HepG2 (cell line): ENCODE measurements around the gene CHMP5. TPM values are rescaled to one million over a fixed set of nuclear protein-coding genes. Genes with fewer than 3 reads are reported as not detected.

Experiments used
- ETS1 ChIP-seq: sonication (generic); formaldehyde crosslinking; IDR thresholded peaks from 2 replicates; pipeline ENCODE4 v1.4.0; 2020; ENCODE audit warnings: missing genetic modification reagents
- GABPA ChIP-seq, 2 experiments: IDR thresholded peaks; 2 replicates each; pipeline ENCODE4 v1.6.1; 2011 to 2016; ENCODE audit warnings: low read depth in 2 of 2, low read length in 1 of 2, missing biosample characterization in 1 of 2, missing genetic modification characterization in 1 of 2
- GLMP ChIP-seq: sonication (generic); formaldehyde crosslinking; IDR thresholded peaks from 2 replicates; pipeline ENCODE4 v1.9.0; 2021; ENCODE audit warnings: missing genetic modification reagents, mild to moderate bottlenecking, borderline replicate concordance
- IRF2 ChIP-seq: IDR thresholded peaks from 2 replicates; pipeline ENCODE4 v1.6.1; 2018; ENCODE audit warnings: missing genetic modification reagents, missing compliant biosample characterization
- PITX1 ChIP-seq: sonication (generic); formaldehyde crosslinking; IDR thresholded peaks from 2 replicates; pipeline ENCODE4 v1.5.1; 2020; ENCODE audit warnings: mild to moderate bottlenecking, missing genetic modification reagents
- PRDM10 ChIP-seq: sonication (generic); formaldehyde crosslinking; IDR thresholded peaks from 2 replicates; pipeline ENCODE4 v1.4.0; 2020; ENCODE audit warnings: low read depth, missing genetic modification reagents
- SKIL ChIP-seq: sonication (generic); formaldehyde crosslinking; IDR thresholded peaks from 2 replicates; pipeline ENCODE4 v1.8.0; 2022; ENCODE audit warnings: missing genetic modification reagents, mild to moderate bottlenecking, moderate library complexity, borderline replicate concordance
- TBX3 ChIP-seq: fragments of 450-650 bp; IDR thresholded peaks from 2 replicates; pipeline ENCODE4 v1.6.1; 2017; ENCODE audit warnings: antibody characterized with exemption, mild to moderate bottlenecking, inconsistent platforms, borderline replicate concordance
- ZHX2 ChIP-seq, 2 experiments: sonication (generic) in 1 of 2; formaldehyde crosslinking in 1 of 2; IDR thresholded peaks; 2 replicates each; pipeline versions ENCODE4 v1.6.1 to v1.9.0; 2014 to 2022; ENCODE audit warnings: antibody characterized with exemption in 1 of 2, borderline replicate concordance in 1 of 2, inconsistent platforms in 1 of 2, low read depth in 1 of 2, missing genetic modification reagents in 1 of 2
- ZNF136 ChIP-seq: sonication (generic); formaldehyde crosslinking; IDR thresholded peaks from 2 replicates; pipeline ENCODE4 v1.8.1; 2022; ENCODE audit warnings: low read depth, mild to moderate bottlenecking, moderate library complexity, missing genetic modification reagents
- ZNF205 ChIP-seq: IDR thresholded peaks from 2 replicates; pipeline ENCODE4 v1.6.1; 2018; ENCODE audit warnings: missing biosample characterization, missing genetic modification reagents
- ZNF468 ChIP-seq: sonication (generic); formaldehyde crosslinking; IDR thresholded peaks from 2 replicates; pipeline ENCODE4 v1.8.0; 2022; ENCODE audit warnings: mild to moderate bottlenecking, moderate library complexity, missing genetic modification reagents
- polyA plus RNA-seq, 8 experiments: library from polyadenylated mRNA; depleted of rRNA in 3 of 8; stranded (reverse) in 7 of 8; unstranded in 1 of 8; fragments of >200 nt; fragmentation: Illumina TruSeq in 4 of 8; extraction: Trizol in 4 of 8; gene quantifications; 2 replicates each; pipeline versions ENCODE4 v1.2.1 to v1.2.3, GENCODE V29; 2011 to 2016; ENCODE audit warnings: low read depth in 4 of 8, missing spikeins in 1 of 8, mixed read lengths in 1 of 8; ENCODE audit not compliant: insufficient read depth in 1 of 8
- total RNA-seq, 5 experiments: library from RNA; depleted of rRNA; stranded (reverse); fragments of >200 nt; fragmentation: Illumina TruSeq; extraction: Trizol; gene quantifications; 2 replicates each; pipeline ENCODE4 v1.2.3, GENCODE V29; 2016; ENCODE audit warnings: low read depth in 1 of 5

Gene CHMP5
- total and polyA plus RNA-seq, 2 of the 13 experiments (the other 11 are each of a cell fraction or from before 2014, with no cell fraction given) = 46.0 to 57.3 TPM

GRCh38 chr9:33264473-33265177 is at the start of gene CHMP5, which contains the start of gene BAG1 (continued):
- TF ChIP-seq PRDM10 (CRISPR knock-in tag) (no peak), ZHX2 (IDR thresholded peaks at IDR 0.05; ENCODE audit: low read depth) (no peak), ZHX2 (CRISPR knock-in tag; IDR thresholded peaks at IDR 0.05; ENCODE audit: borderline replicate concordance) (0 out of 2 replicates have a peak, but pooled peaks have one; percentile 81), IRF2 (0 out of 2 replicates have a peak, but pooled peaks have one; percentile 14), ZNF136 (no peak), GABPA (IDR thresholded peaks at IDR 0.05; ENCODE audit: low read depth, low read length) (peak; percentile 82), GABPA (CRISPR knock-in tag; IDR thresholded peaks at IDR 0.05; ENCODE audit: low read depth) (peak; percentile 95), SKIL (CRISPR knock-in tag) (no peak), ZNF468 (CRISPR knock-in tag) (no peak), PITX1 (CRISPR knock-in tag) (no peak), ETS1 (CRISPR knock-in tag) (no peak), GLMP (CRISPR knock-in tag) (no peak), TBX3 (no peak), ZNF205 (no peak)
